Stimulated activated naive B cell treated with anti-CD40 and anti-IgM and Interleukin-4, amounts not matched to agents 10 μg/mL and 1 μg/mL and 100 μg/mL, for 72 hours (primary cell): ENCODE measurements around the gene RNF138.
"Not testable (repeated sequence)": the region's sequence is repeated elsewhere in the genome, so short reads cannot be mapped to it uniquely, and the experiment has no call there.

Experiments
- ATAC-seq, 2 donors: fragments of 150-1000 bp; cut with Tn5 transposase; replicated peaks; 2 replicates each; pipeline ENCODE4 v1.10.0; 2021; ENCODE audit warnings: moderate library complexity in 1 of 2
- DNase-seq: peaks from one replicate; pipeline ENCODE4 v3.0.0; 2021
- H3K27ac Mint-ChIP-seq: one replicate; pipeline ENCODE4 v1.8.0; 2022; ENCODE audit warnings: mild to moderate bottlenecking, mixed read lengths
- H3K27me3 Mint-ChIP-seq, 2 donors: one replicate each; pipeline ENCODE4 v1.8.0; 2022; ENCODE audit warnings: mixed read lengths in 2 of 2
- H3K36me3 Mint-ChIP-seq, 2 donors: one replicate each; pipeline ENCODE4 v1.8.0; 2022; ENCODE audit warnings: mixed read lengths in 2 of 2, mild to moderate bottlenecking in 1 of 2
- H3K4me1 Mint-ChIP-seq, 2 donors: one replicate each; pipeline ENCODE4 v1.8.0; 2022; ENCODE audit warnings: mixed read lengths in 2 of 2, mild to moderate bottlenecking in 1 of 2
- H3K4me3 Mint-ChIP-seq, 2 donors: one replicate each; pipeline ENCODE4 v1.8.0; 2022; ENCODE audit warnings: mild to moderate bottlenecking in 2 of 2, mixed read lengths in 2 of 2, moderate library complexity in 1 of 2
- H3K9me3 Mint-ChIP-seq, 2 donors: one replicate each; pipeline ENCODE4 v1.8.0; 2022; ENCODE audit warnings: mixed read lengths in 2 of 2, mild to moderate bottlenecking in 1 of 2

The RNF138 gene

GRCh38 chr18:32122039-32122438 lies 30.4 kb downstream of the RNF138 start:
- Mint-ChIP-seq H3K27me3 (no peaks in the 10 kb centered on the region), H3K4me3 (no peak overlapping the region), H3K4me1 (no peaks in the 10 kb centered on the region), H3K27ac (no peak overlapping the region), H3K36me3 (peaks cover 14 to 25% of the 10 kb centered on the region in 2 donors), H3K9me3 (no peaks in the 10 kb centered on the region)
- no peak for ATAC-seq
- no peak for DNase-seq

DNA sequence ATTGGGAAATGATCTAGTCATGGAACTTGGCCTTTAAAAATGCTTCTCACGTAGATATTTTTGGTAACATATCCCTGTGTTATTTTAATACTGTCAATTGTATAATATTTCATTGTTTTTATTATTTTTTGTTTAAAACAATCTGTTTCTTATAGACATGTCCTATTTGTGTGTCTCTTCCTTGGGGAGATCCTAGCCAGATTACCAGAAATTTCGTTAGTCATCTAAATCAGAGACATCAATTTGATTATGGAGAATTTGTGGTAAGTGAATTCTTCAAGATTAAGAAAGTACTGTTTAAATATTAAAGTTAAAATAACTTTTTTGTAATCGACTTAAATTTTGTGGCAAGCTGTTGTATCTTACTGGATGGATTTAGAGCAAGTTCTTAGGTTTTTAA lies 34.9 kb downstream of the RNF138 start:
- no peaks in the 10 kb centered on the region for H3K9me3 Mint-ChIP-seq

DNA sequence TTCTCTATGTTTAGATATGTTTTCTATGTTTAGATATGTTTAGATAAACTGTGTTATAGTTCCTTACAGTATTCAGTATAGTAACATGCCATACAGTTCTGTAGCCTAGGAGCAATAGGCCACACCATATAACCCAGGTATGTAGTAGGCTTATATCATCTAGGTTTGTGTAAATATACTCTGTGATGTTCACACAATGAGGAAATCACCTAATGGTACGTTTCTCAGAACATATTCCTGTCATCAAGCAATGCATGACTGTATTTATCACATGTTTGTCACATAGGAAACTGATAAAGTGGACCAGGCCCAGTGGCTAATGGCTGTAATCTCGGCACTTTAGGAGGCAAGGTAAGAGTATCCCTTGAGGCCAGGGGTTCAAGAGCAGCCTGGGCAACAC lies 44.0 kb downstream of the RNF138 start:
- Mint-ChIP-seq H3K4me1 (no peaks in the 10 kb centered on the region), H3K36me3 (peaks cover 10 to 29% of the 10 kb centered on the region in 2 donors), H3K4me3 (no peak overlapping the region), H3K27me3 (no peaks in the 10 kb centered on the region), H3K9me3 (peaks cover 2 to 3% of the 10 kb centered on the region in 2 donors), H3K27ac (peak overlapping the region; percentile 51)
- ATAC-seq (no peak), DNase-seq (no peak)

More for the DNA sequence above, 34.9 kb downstream of the RNF138 start:
- no peaks in the 10 kb centered on the region for H3K4me1 Mint-ChIP-seq
- no peak overlapping the region for H3K4me3 Mint-ChIP-seq
- peaks cover 14 to 18% of the 10 kb centered on the region in 2 donors for H3K36me3 Mint-ChIP-seq
- DNase-seq: no peak
- ATAC-seq: no peak
- H3K27me3 Mint-ChIP-seq: no peaks in the 10 kb centered on the region
- no peak overlapping the region for H3K27ac Mint-ChIP-seq

DNA sequence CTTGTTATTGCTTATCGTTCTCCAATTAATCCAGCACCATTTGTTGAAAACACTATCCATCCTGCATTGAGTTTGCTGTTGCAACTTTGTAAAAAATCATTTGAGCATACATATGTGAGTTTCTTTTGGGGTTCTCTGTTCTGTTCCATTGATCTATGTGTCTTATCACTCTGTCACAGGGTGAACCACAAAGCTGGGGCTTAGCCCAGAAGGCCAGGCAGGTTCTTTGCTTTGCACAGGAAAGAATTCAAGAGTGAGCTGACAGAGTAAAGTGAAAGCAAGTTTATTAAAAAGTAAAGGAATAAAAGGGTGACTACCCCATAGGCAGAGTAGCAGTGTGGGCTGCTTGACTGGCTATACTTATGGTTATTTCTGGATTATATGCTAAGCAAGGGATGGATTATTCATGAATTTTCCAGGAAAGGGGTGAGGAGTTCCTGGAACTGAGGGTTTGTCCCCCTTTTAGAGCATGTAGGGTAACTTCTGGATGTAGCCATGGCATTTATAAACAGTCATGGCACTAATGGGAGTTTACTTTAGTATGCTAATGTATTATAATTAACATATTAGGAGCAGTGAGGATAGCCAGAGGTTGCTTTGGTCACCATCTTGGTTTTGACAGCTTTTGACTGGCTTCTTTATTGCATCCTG lies 46.8 kb downstream of the RNF138 start:
- no peaks in the 10 kb centered on the region for H3K4me1 Mint-ChIP-seq
- no peak overlapping the region for H3K4me3 Mint-ChIP-seq
- peaks cover 4% of the 10 kb centered on the region in 2 donors for H3K9me3 Mint-ChIP-seq
- H3K27ac Mint-ChIP-seq: no peak overlapping the region
- no peaks in the 10 kb centered on the region for H3K27me3 Mint-ChIP-seq
- H3K36me3 Mint-ChIP-seq: peaks cover 8 to 18% of the 10 kb centered on the region in 2 donors
- ATAC-seq: no peak
- DNase-seq: no peak

DNA sequence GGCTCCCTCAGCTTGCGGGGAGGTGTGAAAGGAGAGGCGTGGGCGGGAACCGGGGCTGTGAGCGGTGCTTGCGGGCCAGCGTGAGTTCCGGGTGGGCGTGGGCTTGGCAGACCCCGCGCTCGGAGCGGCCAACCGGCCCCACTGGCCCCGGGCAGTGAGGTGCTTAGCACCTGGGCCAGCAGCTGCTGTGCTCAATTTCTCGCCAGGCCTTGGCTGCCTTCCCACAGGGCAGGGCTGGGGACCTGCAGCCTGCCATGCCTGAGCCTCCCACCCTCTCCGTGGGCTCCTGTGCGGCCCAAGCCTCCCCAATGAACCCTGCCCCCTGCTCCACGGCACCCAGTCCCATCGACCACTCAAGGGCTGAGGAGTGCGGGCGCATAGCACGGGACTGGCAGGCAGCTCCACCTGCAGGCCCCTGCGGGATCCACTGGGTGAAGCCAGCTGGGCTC lies 48.2 kb downstream of the RNF138 start:
- ATAC-seq (no peak), DNase-seq (no peak)
- Mint-ChIP-seq H3K4me1 (no peaks in the 10 kb centered on the region), H3K4me3 (no peak overlapping the region), H3K36me3 (peaks cover 6 to 10% of the 10 kb centered on the region in 2 donors), H3K27me3 (no peaks in the 10 kb centered on the region), H3K9me3 (peaks cover 4% of the 10 kb centered on the region in 2 donors), H3K27ac (no peak overlapping the region)

- peaks cover 0 to 22% of the 10 kb centered on the region in 2 donors for H3K27me3 Mint-ChIP-seq
- ATAC-seq (no peak), DNase-seq (no peak)
- no peak overlapping the region for H3K4me3 Mint-ChIP-seq
- no peak overlapping the region for H3K27ac Mint-ChIP-seq
- no peaks in the 10 kb centered on the region for H3K36me3 Mint-ChIP-seq
- no peaks in the 10 kb centered on the region for H3K4me1 Mint-ChIP-seq
- H3K9me3 Mint-ChIP-seq: no peaks in the 10 kb centered on the region
Measured at GRCh38 chr18:32148185-32148870, 56.7 kb downstream of the RNF138 start.

DNA sequence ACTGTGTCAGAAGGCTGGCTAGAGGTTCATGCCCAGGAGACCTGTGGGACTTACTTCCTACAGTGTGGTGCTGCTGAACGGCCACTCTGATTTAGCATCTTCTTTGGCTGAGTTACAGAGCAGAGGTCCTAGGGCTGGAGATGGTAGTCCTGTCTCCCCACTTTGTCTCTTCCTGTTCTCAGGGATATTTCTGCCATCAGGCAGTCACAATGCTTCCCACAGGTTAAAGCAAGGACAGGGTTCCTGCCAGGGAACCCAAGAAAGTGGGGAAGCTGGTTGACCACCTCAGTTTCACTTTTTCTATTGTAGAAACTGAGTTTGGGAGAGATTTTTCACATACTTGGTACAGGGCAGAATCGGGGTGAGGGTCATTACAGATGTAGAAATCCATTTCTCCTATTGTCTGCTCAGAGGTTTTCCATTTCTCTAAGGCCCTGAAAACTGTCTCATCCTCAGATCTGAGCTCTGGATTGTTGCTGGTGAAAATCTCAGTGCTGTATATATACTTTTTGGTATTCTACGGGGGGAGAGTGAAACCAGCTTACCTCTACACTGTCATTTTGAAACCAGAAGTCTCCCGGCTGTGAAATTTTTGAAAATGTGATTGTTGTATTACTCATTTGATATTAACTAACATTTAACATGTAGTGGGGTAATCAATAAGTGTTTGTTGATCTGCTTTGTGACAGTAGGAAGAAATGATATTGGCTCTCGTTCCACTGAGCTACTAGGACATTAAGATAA lies 61.2 kb downstream of the RNF138 start:
- H3K27ac Mint-ChIP-seq: no peak overlapping the region
- peaks cover 1 to 3% of the 10 kb centered on the region in 2 donors for H3K4me1 Mint-ChIP-seq
- H3K9me3 Mint-ChIP-seq: peaks cover 0 to 2% of the 10 kb centered on the region in 2 donors
- H3K27me3 Mint-ChIP-seq: peaks cover 7 to 33% of the 10 kb centered on the region in 2 donors
- no peaks in the 10 kb centered on the region for H3K36me3 Mint-ChIP-seq
- DNase-seq (no peak), ATAC-seq (peak; percentile 58 to 75)
- no peak overlapping the region for H3K4me3 Mint-ChIP-seq

GRCh38 chr18:32156855-32157254 lies 65.2 kb downstream of the RNF138 start:
- no peak overlapping the region for H3K27ac Mint-ChIP-seq
- H3K36me3 Mint-ChIP-seq: no peaks in the 10 kb centered on the region
- peaks cover 16 to 24% of the 10 kb centered on the region in 2 donors for H3K27me3 Mint-ChIP-seq
- peaks cover 4 to 8% of the 10 kb centered on the region in 2 donors for H3K4me1 Mint-ChIP-seq
- DNase-seq (no peak), ATAC-seq (no peak)
- no peak overlapping the region for H3K4me3 Mint-ChIP-seq
- H3K9me3 Mint-ChIP-seq: peaks cover 0 to 2% of the 10 kb centered on the region in 2 donors

GRCh38 chr18:32157580-32157979 lies 65.9 kb downstream of the RNF138 start:
- no peak for DNase-seq
- Mint-ChIP-seq H3K36me3 (no peaks in the 10 kb centered on the region), H3K4me1 (peaks cover 4 to 8% of the 10 kb centered on the region in 2 donors), H3K9me3 (peaks cover 0 to 2% of the 10 kb centered on the region in 2 donors), H3K27me3 (peaks cover 16 to 23% of the 10 kb centered on the region in 2 donors), H3K27ac (no peak overlapping the region), H3K4me3 (no peak overlapping the region)
- no peak for ATAC-seq

- peaks cover 4 to 8% of the 10 kb centered on the region in 2 donors for H3K4me1 Mint-ChIP-seq
Measured at GRCh38 chr18:32158108-32158624, 66.5 kb downstream of the RNF138 start.

GRCh38 chr18:32158631-32159030 lies 67.0 kb downstream of the RNF138 start:
- not testable (repeated sequence) for ATAC-seq, H3K9me3 Mint-ChIP-seq, H3K27ac Mint-ChIP-seq, H3K36me3 Mint-ChIP-seq, DNase-seq, H3K4me1 Mint-ChIP-seq
- peaks cover 14 to 16% of the 10 kb centered on the region in 2 donors for H3K27me3 Mint-ChIP-seq
- peak overlapping the region; percentile 68 to 69 for H3K4me3 Mint-ChIP-seq

More at GRCh38 chr18:32158108-32158624, 66.5 kb downstream of the RNF138 start:
- DNase-seq (peak; percentile 44), ATAC-seq (peak; percentile 91 to 97)
- no peaks in the 10 kb centered on the region for H3K36me3 Mint-ChIP-seq
- peak overlapping the region; percentile 68 to 69 for H3K4me3 Mint-ChIP-seq
- peaks cover 16 to 17% of the 10 kb centered on the region in 2 donors for H3K27me3 Mint-ChIP-seq
- no peak overlapping the region for H3K27ac Mint-ChIP-seq
- H3K9me3 Mint-ChIP-seq: peaks cover 0 to 2% of the 10 kb centered on the region in 2 donors

- H3K4me3 Mint-ChIP-seq: no peak overlapping the region
- ATAC-seq (no peak), DNase-seq (no peak)
- H3K9me3 Mint-ChIP-seq: no peaks in the 10 kb centered on the region
- H3K27me3 Mint-ChIP-seq: peaks cover 13 to 14% of the 10 kb centered on the region in 2 donors
- H3K27ac Mint-ChIP-seq: no peak overlapping the region
- no peaks in the 10 kb centered on the region for H3K36me3 Mint-ChIP-seq
- H3K4me1 Mint-ChIP-seq: peaks cover 4 to 8% of the 10 kb centered on the region in 2 donors
Measured at GRCh38 chr18:32160547-32160946, 68.9 kb downstream of the RNF138 start.

- Mint-ChIP-seq H3K9me3 (no peaks in the 10 kb centered on the region), H3K36me3 (no peaks in the 10 kb centered on the region), H3K4me3 (no peak overlapping the region), H3K4me1 (no peaks in the 10 kb centered on the region), H3K27me3 (peaks cover 7 to 12% of the 10 kb centered on the region in 2 donors), H3K27ac (no peak overlapping the region)
- no peak for ATAC-seq
- no peak for DNase-seq
Measured at GRCh38 chr18:32167980-32168730, 76.5 kb downstream of the RNF138 start.

GRCh38 chr18:32173654-32174053 lies 82.0 kb downstream of the RNF138 start:
- Mint-ChIP-seq H3K4me3 (no peak overlapping the region), H3K9me3 (peaks cover 0 to 5% of the 10 kb centered on the region in 2 donors), H3K27ac (no peak overlapping the region), H3K36me3 (no peaks in the 10 kb centered on the region), H3K4me1 (no peaks in the 10 kb centered on the region), H3K27me3 (peaks cover 11 to 15% of the 10 kb centered on the region in 2 donors)
- DNase-seq (no peak), ATAC-seq (no peak)
